Measurements from ENCODE around the gene PC.

DNA sequence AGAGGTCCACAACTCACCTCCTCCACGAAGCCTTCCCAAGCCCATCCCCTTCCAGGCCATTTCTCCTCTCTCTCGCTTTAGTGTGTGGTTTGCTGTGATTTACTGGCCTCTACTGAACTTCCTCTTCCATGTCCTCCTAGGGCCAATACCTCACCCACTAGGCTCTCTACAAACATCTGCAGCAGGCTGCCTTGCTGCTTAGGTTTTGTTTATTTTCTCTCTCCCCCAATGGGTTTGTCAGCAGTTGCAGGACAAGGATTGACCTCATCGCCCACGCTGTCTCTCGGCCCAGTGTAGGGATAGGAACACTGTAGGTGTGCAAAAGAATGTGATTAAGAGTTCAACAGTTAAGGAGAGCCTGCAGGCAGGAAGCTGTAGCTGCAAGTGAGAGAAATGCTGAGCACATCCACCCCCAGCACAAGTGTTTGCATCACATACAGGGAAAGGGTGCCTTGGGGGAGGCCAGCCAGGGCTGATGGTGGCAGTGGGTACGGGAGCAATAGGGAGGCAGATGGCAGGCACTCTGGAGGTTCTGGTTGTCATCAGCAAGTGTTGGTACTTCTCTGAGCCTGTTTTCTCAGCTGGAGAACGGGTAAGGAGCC, 1.4 kb downstream of the PC start:
- peak in 2 of 6 experiments; percentile 4 to 22 for TF ChIP-seq CTCF (IDR thresholded peaks at IDR 0.05)
- no peak for TF ChIP-seq POLR2A (IDR thresholded peaks at IDR 0.05)
